Fibroblast of gingiva (primary cell): Measurements from ENCODE around the gene OR14A2.
"Not testable (repeated sequence)": the region's sequence is repeated elsewhere in the genome, so short reads cannot be mapped to it uniquely, and the experiment has no call there.

Source experiments
- DNase-seq: peaks from one replicate; pipeline ENCODE4 v3.0.0-alpha.2; 2011; ENCODE audit warnings: low read depth

Gene OR14A2

GRCh38 chr1:247748041-247748440 is at the start of gene OR14A2:
Gene OR14A2, minus strand, starts transcription at chr1:247748141.
- no peak for DNase-seq

- DNase-seq, result no peak
These were observed 49.6 kb upstream of the OR14A2 start for GRCh38 chr1:247797518-247797917.

GRCh38 chr1:247769603-247770002 is 21.7 kb upstream of the OR14A2 start:
- DNase-seq, result no peak

GRCh38 chr1:247760456-247760855 is 12.5 kb upstream of the OR14A2 start, which contains the start of gene OR1C1:
Gene OR1C1, minus strand, starts transcription at chr1:247760556. Its CDS starts 2,150 bp downstream, at chr1:247758406.
- no peak for DNase-seq

- not testable (repeated sequence) for DNase-seq
These were observed 6.4 kb upstream of the OR14A2 start for GRCh38 chr1:247754311-247754710.

GRCh38 chr1:247749870-247750269 is 1.9 kb upstream of the OR14A2 start:
- DNase-seq, result no peak

- no peak for DNase-seq
These were observed 325 bp downstream of the OR14A2 start for GRCh38 chr1:247747616-247748015.

GRCh38 chr1:247746391-247746935 is 1.5 kb downstream of the OR14A2 start:
- no peak for DNase-seq

GRCh38 chr1:247742215-247742760 is 5.7 kb downstream of the OR14A2 start:
- DNase-seq, result not testable (repeated sequence)

GRCh38 chr1:247741756-247742155 is 6.2 kb downstream of the OR14A2 start:
- DNase-seq, result no peak

- DNase-seq, result no peak
These were observed 7.2 kb downstream of the OR14A2 start for GRCh38 chr1:247740721-247741120.

- DNase-seq, result no peak
These were observed 9.6 kb downstream of the OR14A2 start, which contains the start of gene OR14K1 for GRCh38 chr1:247738315-247738714. Gene OR14K1, plus strand, starts transcription at chr1:247738615. Its CDS starts 0 bp downstream, at chr1:247738615.

GRCh38 chr1:247721222-247721621 is 26.7 kb downstream of the OR14A2 start:
- no peak for DNase-seq

- DNase-seq, result no peak
These were observed 31.4 kb downstream of the OR14A2 start, which contains the start of gene OR6F1 for GRCh38 chr1:247716546-247716945. Gene OR6F1, minus strand, starts transcription at chr1:247716646. Its CDS starts 3,891 bp downstream, at chr1:247712755.

- no peak for DNase-seq
These were observed 34.2 kb downstream of the OR14A2 start for GRCh38 chr1:247713753-247714152.

GRCh38 chr1:247710681-247711080 is 37.3 kb downstream of the OR14A2 start:
- DNase-seq, result not testable (repeated sequence)

- DNase-seq, result no peak
These were observed 46.6 kb downstream of the OR14A2 start for GRCh38 chr1:247701338-247701737.

- DNase-seq, result no peak
These were observed 66.5 kb downstream of the OR14A2 start for GRCh38 chr1:247681288-247681897.

GRCh38 chr1:247680171-247680570 is 67.8 kb downstream of the OR14A2 start:
- no peak for DNase-seq

GRCh38 chr1:247679639-247680038 is 68.3 kb downstream of the OR14A2 start, which contains the start of gene OR13G1:
Gene OR13G1, minus strand, starts transcription at chr1:247679739. Its CDS starts 6,698 bp downstream, at chr1:247673041.
- DNase-seq, result no peak
